ENCODE results near the gene ZDHHC8.
"Not testable (repeated sequence)": the region's sequence is repeated elsewhere in the genome, so short reads cannot be mapped to it uniquely, and the experiment has no call there.

Gene ZDHHC8

GRCh38 chr22:20157430-20158183 is 26.0 kb downstream of the ZDHHC8 start:
- DNase-seq (ENCODE audit: low read depth in 2 of 3, low spot score in 2 of 3) = no peak

GRCh38 chr22:20158391-20159036 is 26.9 kb downstream of the ZDHHC8 start:
- DNase-seq (ENCODE audit: low read depth in 2 of 3, low spot score in 2 of 3) = no peak

- no peak for DNase-seq (ENCODE audit: low read depth in 2 of 3, low spot score in 2 of 3)
These were observed 27.5 kb downstream of the ZDHHC8 start for GRCh38 chr22:20159076-20159475.

- not testable (repeated sequence) for DNase-seq (ENCODE audit: low read depth in 2 of 3, low spot score in 2 of 3)
These were observed 27.9 kb downstream of the ZDHHC8 start for GRCh38 chr22:20159531-20159930.

- no peak for DNase-seq (ENCODE audit: low read depth in 2 of 3, low spot score in 2 of 3)
These were observed 28.4 kb downstream of the ZDHHC8 start for GRCh38 chr22:20160041-20160440.

- DNase-seq (ENCODE audit: low read depth in 2 of 3, low spot score in 2 of 3) = no peak
These were observed 33.3 kb downstream of the ZDHHC8 start for GRCh38 chr22:20164863-20165262.

- no peak for DNase-seq (ENCODE audit: low read depth in 2 of 3, low spot score in 2 of 3)
These were observed 33.8 kb downstream of the ZDHHC8 start for GRCh38 chr22:20165421-20165820.

GRCh38 chr22:20165913-20166312 is 34.3 kb downstream of the ZDHHC8 start:
- no peak for DNase-seq (ENCODE audit: low read depth in 2 of 3, low spot score in 2 of 3)

- DNase-seq (ENCODE audit: low read depth in 2 of 3, low spot score in 2 of 3) = no peak
These were observed 35.1 kb downstream of the ZDHHC8 start for GRCh38 chr22:20166703-20167102.

- no peak for DNase-seq (ENCODE audit: low read depth in 2 of 3, low spot score in 2 of 3)
These were observed 36.2 kb downstream of the ZDHHC8 start for GRCh38 chr22:20167643-20168322.

- no peak for DNase-seq (ENCODE audit: low read depth in 2 of 3, low spot score in 2 of 3)
These were observed 37.7 kb downstream of the ZDHHC8 start for GRCh38 chr22:20169253-20169822.

GRCh38 chr22:20170170-20170569 is 38.6 kb downstream of the ZDHHC8 start:
- DNase-seq (ENCODE audit: low read depth in 2 of 3, low spot score in 2 of 3) = no peak

GRCh38 chr22:20171288-20172140 is 39.9 kb downstream of the ZDHHC8 start:
- no peak for DNase-seq (ENCODE audit: low read depth in 2 of 3, low spot score in 2 of 3)

GRCh38 chr22:20172141-20172613 is 40.6 kb downstream of the ZDHHC8 start:
- no peak for DNase-seq (ENCODE audit: low read depth in 2 of 3, low spot score in 2 of 3)

- DNase-seq (ENCODE audit: low read depth in 2 of 3, low spot score in 2 of 3) = no peak
These were observed 41.6 kb downstream of the ZDHHC8 start for GRCh38 chr22:20173246-20173645.

GRCh38 chr22:20173772-20174171 is 42.2 kb downstream of the ZDHHC8 start:
- DNase-seq (ENCODE audit: low read depth in 2 of 3, low spot score in 2 of 3) = no peak

- no peak for DNase-seq (ENCODE audit: low read depth in 2 of 3, low spot score in 2 of 3)
These were observed 43.4 kb downstream of the ZDHHC8 start for GRCh38 chr22:20174785-20175596.

GRCh38 chr22:20175597-20175900 is 43.9 kb downstream of the ZDHHC8 start:
- no peak for DNase-seq (ENCODE audit: low read depth in 2 of 3, low spot score in 2 of 3)

GRCh38 chr22:20176421-20177085 is 44.9 kb downstream of the ZDHHC8 start:
- no peak for DNase-seq (ENCODE audit: low read depth in 2 of 3, low spot score in 2 of 3)
